GM19328 (cell line): Measurements from ENCODE around the gene IL32.

Source experiments
- ATAC-seq: cut with Tn5 transposase; IDR thresholded peaks from one replicate; pipeline ENCODE4 v1.9.1; 2021; ENCODE audit warnings: mild to moderate bottlenecking, moderate library complexity; ENCODE audit not compliant: unreplicated experiment

IL32 gene

GRCh38 chr16:3027983-3028715 lies 37.3 kb upstream of the IL32 start:
- no peak for ATAC-seq

GRCh38 chr16:3028716-3029319 lies 36.6 kb upstream of the IL32 start:
- no peak for ATAC-seq

GRCh38 chr16:3029491-3030221 lies 35.8 kb upstream of the IL32 start:
- ATAC-seq, result no peak

- no peak for ATAC-seq
Measured at GRCh38 chr16:3030222-3031212, 34.9 kb upstream of the IL32 start.

- ATAC-seq, result no peak
Measured at GRCh38 chr16:3032624-3033023, 32.8 kb upstream of the IL32 start.

GRCh38 chr16:3035289-3035971 lies 30.0 kb upstream of the IL32 start:
- no peak for ATAC-seq

GRCh38 chr16:3035972-3036725 lies 29.3 kb upstream of the IL32 start:
- ATAC-seq, result no peak

- no peak for ATAC-seq
Measured at GRCh38 chr16:3036726-3037315, 28.6 kb upstream of the IL32 start, which contains the start of gene BICDL2. BICDL2 (minus strand) TSS chr16:3036944; CDS start chr16:3035496, 1,448 bp downstream.

- no peak for ATAC-seq
Measured at GRCh38 chr16:3038256-3038655, 27.2 kb upstream of the IL32 start.

- ATAC-seq, result no peak
Measured at GRCh38 chr16:3038896-3039295, 26.5 kb upstream of the IL32 start.

GRCh38 chr16:3042376-3042775 lies 23.1 kb upstream of the IL32 start:
- no peak for ATAC-seq

GRCh38 chr16:3044708-3045107 lies 20.7 kb upstream of the IL32 start:
- ATAC-seq, result no peak

- no peak for ATAC-seq
Measured at GRCh38 chr16:3045758-3046640, 19.4 kb upstream of the IL32 start, which contains the start of gene MMP25. MMP25 (plus strand) TSS chr16:3046561; CDS start chr16:3046918, 357 bp downstream.

GRCh38 chr16:3046641-3047386 lies 18.6 kb upstream of the IL32 start:
- ATAC-seq, result no peak

- ATAC-seq, result no peak
Measured at GRCh38 chr16:3047387-3047720, 18.1 kb upstream of the IL32 start.

GRCh38 chr16:3049921-3050481 lies 15.4 kb upstream of the IL32 start:
- no peak for ATAC-seq

GRCh38 chr16:3050487-3050886 lies 15.0 kb upstream of the IL32 start:
- ATAC-seq, result no peak
